Activated CD4-positive, alpha-beta T cell treated with anti-CD3 and anti-CD28 coated beads, Interleukin-2, amount 50 U/mL, for 4 hours (primary cell): Measurements from ENCODE around the gene ZSWIM6.

Source experiments
- DNase-seq, 2 experiments: peaks; one replicate each; pipeline ENCODE4 v3.0.0-alpha.2; 2020

The ZSWIM6 gene

DNA sequence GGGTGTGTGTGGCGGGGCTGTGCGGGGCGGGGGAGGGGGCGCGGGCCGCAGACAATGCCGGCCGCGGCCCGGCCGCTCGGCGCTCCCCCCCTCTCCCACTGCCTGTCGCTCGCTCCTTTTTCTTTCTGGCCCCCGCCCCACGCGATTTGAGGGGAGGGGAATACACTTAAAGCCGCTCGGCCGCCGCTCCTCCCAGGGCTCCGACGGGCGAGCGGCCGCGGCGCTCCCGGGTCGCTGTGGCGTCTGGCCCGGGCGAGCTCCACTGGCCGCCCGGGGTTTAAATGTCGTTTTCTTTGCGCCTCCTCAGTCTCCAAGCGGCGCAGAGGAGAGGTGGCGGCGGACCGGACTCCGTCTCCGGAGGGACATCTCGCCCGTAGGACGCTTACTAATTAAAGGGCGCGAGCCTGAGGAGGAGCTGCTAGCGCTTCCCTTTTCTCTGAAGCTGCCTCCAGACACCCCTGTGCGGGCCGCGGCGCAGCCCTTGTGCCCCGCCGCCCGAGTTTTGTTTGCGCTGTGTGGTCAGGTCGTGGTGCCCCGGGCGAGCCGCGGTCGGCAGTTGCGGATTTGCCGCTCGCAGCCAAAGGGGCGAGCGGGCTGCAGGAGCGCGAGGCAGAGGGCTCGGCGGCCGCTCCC is 1.4 kb downstream of the ZSWIM6 start:
- DNase-seq = peak in 1 of 2 experiments; percentile 8

- DNase-seq = no peak
Measured at GRCh38 chr5:61333954-61334867, 2.2 kb downstream of the ZSWIM6 start.

DNA sequence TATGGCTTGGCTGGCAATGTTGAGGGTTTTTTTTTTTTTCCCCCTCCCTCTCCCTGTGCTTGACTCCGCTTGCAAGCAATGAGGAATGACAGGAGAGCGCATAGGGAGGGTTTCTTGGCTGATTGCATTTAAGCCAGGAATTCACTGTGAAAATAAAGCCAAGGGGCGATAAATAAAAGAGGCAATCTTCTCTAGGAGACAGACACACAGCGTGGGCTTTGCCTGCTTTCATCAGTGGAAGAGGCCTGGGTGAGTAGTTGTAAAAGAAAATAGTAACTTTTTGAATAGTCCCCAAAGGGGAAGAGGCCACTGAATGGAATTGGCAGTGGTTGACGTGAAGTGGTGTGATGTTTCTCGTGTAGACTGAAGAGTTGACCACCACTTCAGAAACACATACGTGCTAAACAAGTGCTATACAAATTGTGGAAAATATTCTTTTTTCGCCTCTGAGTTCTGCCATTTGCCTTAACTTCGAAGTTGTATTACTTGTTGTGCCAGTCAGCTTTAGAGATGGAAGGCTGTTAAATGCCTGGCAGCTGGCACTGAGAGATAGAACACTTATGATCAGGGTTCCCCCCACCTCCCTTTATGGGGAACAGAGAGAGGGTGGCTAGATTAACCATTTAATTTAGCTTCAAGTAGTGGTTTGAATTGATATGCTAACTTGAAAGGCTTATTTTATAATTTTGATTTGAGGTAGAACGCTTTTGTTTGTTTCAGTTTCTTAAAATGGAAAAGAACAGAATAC is 3.0 kb downstream of the ZSWIM6 start:
- DNase-seq = no peak

DNA sequence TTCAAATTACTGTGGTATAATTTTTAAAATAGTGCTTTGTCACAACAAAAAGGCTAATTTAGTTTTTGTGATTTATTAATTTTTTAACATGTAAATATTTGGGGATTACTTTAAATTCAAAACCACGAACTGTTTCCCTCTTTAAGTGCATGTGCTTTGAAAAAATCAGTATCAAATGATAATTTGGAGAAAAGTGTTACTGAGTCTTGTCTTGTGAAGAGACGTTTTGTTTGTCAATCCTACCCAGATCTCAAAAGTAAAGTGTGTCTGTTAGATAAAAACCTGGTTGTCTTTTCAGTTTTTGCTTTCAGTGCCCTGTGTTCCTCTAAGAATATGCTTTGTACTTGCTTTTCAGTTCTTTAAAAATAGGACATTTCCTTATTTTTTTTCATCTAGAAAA is 7.7 kb downstream of the ZSWIM6 start:
- DNase-seq = no peak

DNA sequence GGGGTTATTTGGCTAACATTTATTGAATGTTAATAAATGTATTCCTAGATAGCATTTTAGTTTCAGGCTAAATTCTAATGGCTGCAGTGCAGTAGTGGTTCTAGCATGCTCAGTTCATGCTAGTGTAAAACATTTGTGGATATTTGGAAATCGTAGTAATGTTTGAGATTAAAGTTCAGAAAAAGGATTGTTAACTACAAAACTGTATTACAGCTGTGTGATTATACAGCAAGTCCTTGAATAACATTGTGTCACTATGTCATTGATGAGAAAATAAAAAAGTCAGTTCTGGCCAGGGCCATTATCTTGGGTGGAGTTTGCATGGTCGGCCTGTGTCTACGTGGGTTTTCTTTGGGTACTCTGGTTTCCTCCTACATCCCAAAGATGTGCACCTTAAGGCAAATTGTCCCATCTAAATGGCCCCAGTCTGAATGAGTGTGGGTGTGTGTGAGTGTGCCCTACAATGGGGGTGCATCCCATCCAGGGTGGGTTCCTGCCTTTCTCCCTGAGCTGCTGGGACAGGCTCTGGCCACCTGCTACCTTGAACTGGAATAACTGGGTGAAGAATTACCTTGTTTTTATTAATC is 8.8 kb downstream of the ZSWIM6 start:
- no peak for DNase-seq

DNA sequence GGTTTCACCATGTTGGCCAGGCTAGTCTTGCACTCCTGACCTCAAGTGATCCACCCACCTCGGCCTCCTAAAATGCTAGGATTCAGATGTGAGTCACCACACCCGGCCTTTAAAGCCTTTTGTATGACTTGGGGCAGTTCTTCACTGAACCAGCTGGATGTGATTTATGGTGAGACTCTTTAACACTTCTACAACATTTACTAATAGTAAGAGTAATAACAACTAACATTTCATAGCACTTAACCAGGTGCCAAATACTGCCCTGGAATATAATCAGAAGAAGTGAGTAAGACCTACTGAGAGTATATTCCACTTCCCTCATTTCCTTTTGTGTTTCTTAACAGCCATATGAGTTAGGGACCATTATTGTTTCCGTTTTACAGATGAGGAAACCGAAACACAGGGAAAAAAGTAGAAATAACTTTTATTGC is 10.0 kb downstream of the ZSWIM6 start:
- DNase-seq = no peak

DNA sequence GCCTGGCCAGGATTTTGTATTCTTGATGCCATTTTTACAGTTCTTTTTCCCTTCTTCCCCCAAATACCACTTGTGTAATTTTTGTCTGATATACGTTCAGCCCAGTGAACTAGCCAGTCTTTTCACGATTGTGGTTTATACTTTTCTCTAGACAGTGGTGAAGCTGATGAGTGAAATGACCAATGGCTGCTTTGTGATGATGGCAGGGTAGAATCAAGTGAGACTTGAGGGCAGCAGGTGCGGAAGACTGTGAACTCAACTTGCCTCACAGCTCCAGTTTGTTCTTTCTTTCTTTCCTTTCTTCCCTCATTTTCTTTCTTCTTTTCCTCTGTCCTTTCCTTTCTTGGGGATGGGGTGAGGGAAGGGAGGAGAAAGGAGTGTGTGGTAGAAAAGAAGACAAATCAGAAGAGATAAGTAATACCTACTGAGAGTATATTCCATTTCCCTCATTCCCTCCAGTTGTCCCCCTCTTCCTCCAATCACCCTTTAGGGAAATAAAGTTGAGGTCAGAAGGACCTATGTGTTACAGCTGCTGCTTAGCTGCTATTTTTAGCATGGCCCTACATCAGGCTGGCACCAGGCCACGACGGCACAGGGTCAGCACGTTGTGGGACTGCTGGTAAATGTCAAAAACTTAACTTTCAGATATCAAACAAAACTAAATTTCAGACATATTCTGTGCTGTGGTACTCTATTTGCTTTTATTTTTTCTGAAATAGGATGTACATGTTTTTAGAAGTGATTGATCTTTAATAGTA is 12.3 kb downstream of the ZSWIM6 start:
- DNase-seq = no peak

- no peak for DNase-seq
Measured at GRCh38 chr5:61346511-61346910, 14.5 kb downstream of the ZSWIM6 start.

GRCh38 chr5:61347080-61347479 is 15.0 kb downstream of the ZSWIM6 start:
- DNase-seq = no peak

DNA sequence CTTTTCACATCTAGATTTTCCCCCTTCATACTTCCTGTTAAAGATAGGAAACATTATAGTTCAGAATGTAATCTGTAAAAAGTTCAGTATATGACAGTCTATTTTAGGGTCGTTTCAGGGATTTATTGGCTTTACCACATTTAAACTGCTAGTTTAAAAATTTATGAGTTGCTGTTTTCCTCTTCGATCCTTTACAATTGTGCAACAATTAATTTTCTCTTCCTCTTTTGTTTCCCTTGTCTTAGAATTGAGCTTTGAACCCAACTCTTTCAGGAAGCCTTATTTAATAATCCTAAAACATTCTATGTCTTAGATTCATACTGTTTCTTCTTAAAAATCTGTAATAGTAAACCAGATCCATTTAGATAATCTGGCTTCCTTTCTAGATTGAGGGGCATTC is 16.4 kb downstream of the ZSWIM6 start:
- no peak for DNase-seq

GRCh38 chr5:61349935-61350334 is 17.9 kb downstream of the ZSWIM6 start:
- no peak for DNase-seq

- DNase-seq = no peak
Measured at GRCh38 chr5:61350535-61350934, 18.5 kb downstream of the ZSWIM6 start.

GRCh38 chr5:61351733-61352132 is 19.7 kb downstream of the ZSWIM6 start:
- DNase-seq = no peak

DNA sequence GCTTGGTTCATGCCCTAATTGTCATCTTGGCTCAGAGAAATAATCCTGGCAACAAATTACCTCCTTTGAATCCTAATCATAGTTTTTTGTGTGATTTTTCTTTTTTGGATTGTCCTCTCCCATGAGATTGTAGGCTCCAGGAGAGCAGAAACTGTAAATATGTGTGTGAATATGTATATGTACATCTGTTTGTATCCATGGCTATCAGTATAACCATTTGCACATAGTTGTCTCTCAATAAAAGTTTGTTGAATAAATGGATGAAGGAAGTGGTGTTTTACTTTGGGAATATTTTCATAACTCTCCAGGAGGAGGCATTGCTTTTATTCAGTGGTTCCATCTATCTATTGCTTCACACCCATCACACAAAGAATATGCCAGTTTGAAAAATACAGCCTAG is 20.1 kb downstream of the ZSWIM6 start:
- no peak for DNase-seq

GRCh38 chr5:61352612-61353156 is 20.6 kb downstream of the ZSWIM6 start:
- no peak for DNase-seq

GRCh38 chr5:61353293-61353692 is 21.2 kb downstream of the ZSWIM6 start:
- DNase-seq = no peak

- no peak for DNase-seq
Measured at GRCh38 chr5:61354199-61354598, 22.1 kb downstream of the ZSWIM6 start.

- DNase-seq = no peak
Measured at GRCh38 chr5:61357745-61358144, 25.7 kb downstream of the ZSWIM6 start.

GRCh38 chr5:61362796-61363368 is 30.8 kb downstream of the ZSWIM6 start:
- no peak for DNase-seq

GRCh38 chr5:61363401-61364114 is 31.5 kb downstream of the ZSWIM6 start:
- DNase-seq = no peak
